ENCODE results near the gene MRPS30. TPM values are rescaled to one million over a fixed set of nuclear protein-coding genes. Genes with fewer than 3 reads are reported as not detected.

The MRPS30 gene
- total and polyA plus RNA-seq, 9 donors: 18.2 to 55.7 (median 47.2) TPM

DNA sequence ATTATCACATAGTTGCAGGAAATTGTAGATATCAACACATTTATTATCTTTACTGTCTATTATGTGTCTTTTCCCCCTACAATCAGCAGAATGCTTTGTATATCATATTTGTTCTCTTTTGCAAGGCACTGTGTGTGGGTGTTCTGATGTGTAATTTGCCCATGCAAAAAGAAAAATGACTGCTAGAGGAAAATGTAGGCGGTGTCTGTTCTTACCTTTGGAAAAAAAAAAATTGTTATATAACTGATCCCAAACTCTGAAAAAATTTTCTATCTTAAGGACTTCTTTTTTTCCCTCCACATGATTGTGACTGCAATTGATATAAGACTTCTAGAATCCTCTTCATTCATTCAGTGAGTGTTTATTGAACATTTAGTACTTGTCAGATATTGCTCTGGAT is 24.5 kb downstream of the MRPS30 start:
- WGBS, 3 donors: 91 to 97% (median 95%) methylated on average over 1 of the region's 1 CpG
- no peak for TF ChIP-seq EP300 (IDR thresholded peaks at IDR 0.05)
- no peaks in the 10 kb centered on the region for H3K4me1 ChIP-seq (ENCODE audit: insufficient read depth)
- H3K27ac ChIP-seq: no peak overlapping the region
- H3K36me3 ChIP-seq: no peaks in the 10 kb centered on the region
- no peaks in the 10 kb centered on the region for H3K9me3 ChIP-seq
- H3K4me3 ChIP-seq: no peak overlapping the region
- H3K27me3 ChIP-seq: no peaks in the 10 kb centered on the region
- intact Hi-C loops (cut with DNase I): no loop called here
- no peak for DNase-seq

DNA sequence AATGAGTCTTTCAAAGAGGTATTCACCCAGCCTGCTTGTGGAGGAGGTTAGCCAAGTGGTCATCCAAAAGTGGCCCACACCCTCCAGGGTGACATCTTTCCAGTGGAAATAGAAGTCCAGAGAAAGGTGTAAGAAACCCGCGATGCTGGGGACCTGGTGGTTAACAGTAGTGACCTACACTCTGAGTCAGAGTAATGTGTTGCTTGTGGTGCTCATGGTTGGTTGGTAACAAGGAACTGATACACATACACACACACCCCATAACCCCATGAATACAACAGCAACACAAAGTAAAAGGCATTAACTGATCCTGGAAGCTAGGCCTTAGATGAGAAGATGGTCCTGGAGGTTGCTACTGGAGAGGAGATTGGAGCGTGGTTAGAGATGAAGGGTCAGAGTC is 26.9 kb downstream of the MRPS30 start:
- 95 to 96% (median 96%) methylated on average over 3 of the region's 3 CpGs for WGBS, 3 donors
- Histone ChIP-seq H3K27ac (no peak overlapping the region), H3K4me3 (no peak overlapping the region), H3K36me3 (no peaks in the 10 kb centered on the region), H3K9me3 (no peaks in the 10 kb centered on the region), H3K4me1 (ENCODE audit: insufficient read depth) (no peaks in the 10 kb centered on the region), H3K27me3 (no peaks in the 10 kb centered on the region)
- intact Hi-C loops (cut with DNase I): no loop called here
- TF ChIP-seq, protein P1, sequence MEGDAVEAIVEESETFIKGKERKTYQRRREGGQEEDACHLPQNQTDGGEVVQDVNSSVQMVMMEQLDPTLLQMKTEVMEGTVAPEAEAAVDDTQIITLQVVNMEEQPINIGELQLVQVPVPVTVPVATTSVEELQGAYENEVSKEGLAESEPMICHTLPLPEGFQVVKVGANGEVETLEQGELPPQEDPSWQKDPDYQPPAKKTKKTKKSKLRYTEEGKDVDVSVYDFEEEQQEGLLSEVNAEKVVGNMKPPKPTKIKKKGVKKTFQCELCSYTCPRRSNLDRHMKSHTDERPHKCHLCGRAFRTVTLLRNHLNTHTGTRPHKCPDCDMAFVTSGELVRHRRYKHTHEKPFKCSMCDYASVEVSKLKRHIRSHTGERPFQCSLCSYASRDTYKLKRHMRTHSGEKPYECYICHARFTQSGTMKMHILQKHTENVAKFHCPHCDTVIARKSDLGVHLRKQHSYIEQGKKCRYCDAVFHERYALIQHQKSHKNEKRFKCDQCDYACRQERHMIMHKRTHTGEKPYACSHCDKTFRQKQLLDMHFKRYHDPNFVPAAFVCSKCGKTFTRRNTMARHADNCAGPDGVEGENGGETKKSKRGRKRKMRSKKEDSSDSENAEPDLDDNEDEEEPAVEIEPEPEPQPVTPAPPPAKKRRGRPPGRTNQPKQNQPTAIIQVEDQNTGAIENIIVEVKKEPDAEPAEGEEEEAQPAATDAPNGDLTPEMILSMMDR (IDR thresholded peaks at IDR 0.05): no peak
- TF ChIP-seq EP300 (IDR thresholded peaks at IDR 0.05): no peak
- TF ChIP-seq POLR2A (IDR thresholded peaks at IDR 0.05): no peak
- DNase-seq: no peak

DNA sequence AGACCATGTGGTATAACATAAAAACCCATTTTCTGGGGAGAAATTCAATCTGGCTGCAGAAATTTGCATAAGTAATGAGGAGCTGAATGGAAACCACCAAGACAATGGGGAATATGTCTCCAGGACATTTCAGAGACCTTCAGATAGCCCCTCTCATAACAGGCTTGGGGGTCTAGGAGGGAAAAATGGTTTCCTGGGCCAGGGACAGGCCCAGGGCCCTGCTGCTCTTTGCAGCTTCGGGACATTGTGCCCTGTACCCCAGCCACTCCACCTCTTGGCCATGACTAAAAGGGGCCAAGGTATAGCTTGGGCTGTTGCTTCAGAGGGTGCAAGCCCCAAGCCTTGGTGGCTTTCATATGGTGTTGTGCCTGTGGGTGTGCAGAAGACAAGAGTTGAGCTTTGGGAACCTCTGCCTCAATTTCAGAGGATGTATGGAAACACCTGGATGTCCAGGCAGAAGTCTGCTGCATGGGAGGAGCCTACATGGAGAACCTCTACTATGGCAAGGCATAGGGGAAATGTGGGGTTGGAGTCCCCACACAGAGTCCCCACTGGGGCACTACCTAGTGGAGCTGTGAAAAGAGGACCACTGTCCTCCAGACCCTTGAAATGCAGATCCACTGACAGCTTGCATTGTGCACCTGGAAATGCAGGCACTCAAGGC is 30.4 kb downstream of the MRPS30 start:
- 80 to 100% (median 90%) methylated on average over 1 of the region's 1 CpG for WGBS, 3 donors
- DNase-seq: no peak
- Histone ChIP-seq H3K27me3 (no peaks in the 10 kb centered on the region), H3K36me3 (no peaks in the 10 kb centered on the region), H3K4me1 (ENCODE audit: insufficient read depth) (no peaks in the 10 kb centered on the region), H3K4me3 (no peak overlapping the region), H3K27ac (no peak overlapping the region), H3K9me3 (no peaks in the 10 kb centered on the region)
- intact Hi-C loops (cut with DNase I): no loop called here
- TF ChIP-seq, protein P1 (IDR thresholded peaks at IDR 0.05): no peak
- TF ChIP-seq EP300 (IDR thresholded peaks at IDR 0.05): no peak
- no peak for TF ChIP-seq POLR2A (IDR thresholded peaks at IDR 0.05)

DNA sequence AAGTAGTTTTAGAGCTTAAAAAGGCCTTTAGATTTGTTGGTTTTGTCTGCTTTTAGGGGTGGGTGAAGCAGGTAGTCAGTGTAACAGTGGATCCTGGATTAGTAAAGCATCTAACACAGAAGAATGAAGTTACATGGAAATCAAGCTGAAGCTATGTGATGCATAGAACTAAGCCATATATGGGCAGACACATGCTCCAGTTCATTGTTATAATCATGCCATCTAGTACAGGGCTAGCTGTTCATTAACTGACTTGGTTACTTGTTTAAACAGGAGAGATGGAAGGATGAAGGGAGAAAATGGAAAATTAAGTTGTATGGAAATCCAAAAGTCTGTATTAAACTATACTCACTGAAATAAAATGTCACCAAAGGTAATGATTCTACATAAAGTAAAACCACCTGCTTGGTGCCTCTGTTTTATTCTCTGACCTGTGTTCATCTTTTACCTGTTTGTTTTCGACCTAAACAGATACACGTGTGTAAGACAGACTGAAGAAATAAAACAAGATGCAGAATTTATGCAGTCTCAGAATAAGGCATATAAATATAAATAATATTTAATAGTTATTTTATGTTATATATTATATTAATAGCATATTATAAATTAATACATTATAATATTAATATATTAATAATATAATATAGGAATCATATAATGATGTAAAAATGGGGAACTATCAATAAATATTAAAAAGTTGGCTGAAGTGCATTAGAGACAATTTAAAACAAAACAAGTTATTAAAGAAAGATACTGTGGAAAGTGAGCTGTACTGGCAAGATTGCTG is 33.9 kb downstream of the MRPS30 start:
- TF ChIP-seq, protein P1 (IDR thresholded peaks at IDR 0.05): no peak
- TF ChIP-seq POLR2A (IDR thresholded peaks at IDR 0.05) (no peak), EP300 (IDR thresholded peaks at IDR 0.05) (no peak)
- Histone ChIP-seq H3K9me3 (no peaks in the 10 kb centered on the region), H3K27ac (no peak overlapping the region), H3K27me3 (no peaks in the 10 kb centered on the region), H3K4me1 (ENCODE audit: insufficient read depth) (no peaks in the 10 kb centered on the region), H3K4me3 (no peak overlapping the region), H3K36me3 (no peaks in the 10 kb centered on the region)
- intact Hi-C loops (cut with DNase I): no loop called here
- WGBS, 3 donors: 86 to 91% (median 91%) methylated on average over 2 of the region's 2 CpGs
- DNase-seq: no peak

DNA sequence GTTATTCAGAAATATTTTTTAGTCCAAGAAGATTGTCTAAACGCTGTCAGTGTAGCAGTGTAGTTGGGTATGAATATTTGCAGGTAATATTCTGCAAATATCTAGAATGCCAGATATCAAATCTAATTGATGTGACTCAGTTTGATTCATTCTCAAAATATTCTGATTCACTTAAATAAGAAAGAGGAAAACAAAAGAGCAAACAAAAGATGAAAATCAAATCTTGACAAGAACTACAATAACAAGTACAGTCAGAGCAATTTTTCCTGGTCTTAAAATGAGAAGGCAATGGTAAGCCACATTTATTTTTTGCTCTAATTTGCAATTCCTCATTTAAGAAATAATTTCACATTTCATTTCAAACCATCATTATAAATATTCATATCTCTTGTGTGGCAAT is 36.0 kb downstream of the MRPS30 start:
- no peak for TF ChIP-seq EP300 (IDR thresholded peaks at IDR 0.05)
- no peak for TF ChIP-seq POLR2A (IDR thresholded peaks at IDR 0.05)
- TF ChIP-seq, protein P1 (IDR thresholded peaks at IDR 0.05): no peak
- DNase-seq: no peak
- WGBS, 3 donors: 80 to 84% (median 82%) methylated on average over 1 of the region's 1 CpG

More for the DNA sequence above, 36.0 kb downstream of the MRPS30 start:
- Histone ChIP-seq H3K27me3 (no peaks in the 10 kb centered on the region), H3K4me1 (ENCODE audit: insufficient read depth) (no peaks in the 10 kb centered on the region), H3K4me3 (no peak overlapping the region), H3K27ac (no peak overlapping the region), H3K9me3 (no peaks in the 10 kb centered on the region), H3K36me3 (no peaks in the 10 kb centered on the region)
- intact Hi-C loops (cut with DNase I): no loop called here

Measured in ovary (tissue), 9 donors.